ENCODE results near the gene CTNNBIP1. TPM values are rescaled to one million over a fixed set of nuclear protein-coding genes. Genes with fewer than 3 reads are reported as not detected.

CTNNBIP1 gene
- total RNA-seq, 1 experiment from 2014 or later = 31.3 TPM

- Histone ChIP-seq H3K9me2 (ENCODE audit: insufficient read depth) (no peaks in the 10 kb centered on the region), H2AFZ (ENCODE audit: low read depth, low read length, poor library complexity, severe bottlenecking) (no peak overlapping the region), H3K9me3 (ENCODE audit: control insufficient read depth in 1 of 2, insufficient read depth in 1 of 2, low read depth in 1 of 2, low read length in 2 of 2) (no peaks in the 10 kb centered on the region), H3K79me2 (ENCODE audit: insufficient read depth, low read length) (no peaks in the 10 kb centered on the region), H3K4me1 (ENCODE audit: control insufficient read depth in 1 of 2, insufficient read depth in 2 of 2, low read length in 2 of 2) (peaks cover 15 to 38% of the 10 kb centered on the region in 2 experiments), H3K27ac (ENCODE audit: low read depth, low read length) (no peak overlapping the region), H3K4me2 (ENCODE audit: low read length) (no peak overlapping the region), H4K20me1 (ENCODE audit: insufficient read depth) (no peaks in the 10 kb centered on the region), H3K4me3 (replicated peaks in 1 of 2; ENCODE audit: low read depth in 1 of 2, low read length in 2 of 2) (no peak overlapping the region), H3K36me3 (ENCODE audit: control insufficient read depth in 1 of 2, insufficient read depth in 2 of 2, low read length in 2 of 2) (no peaks in the 10 kb centered on the region), H3K9ac (ENCODE audit: low read length) (no peak overlapping the region), H3K27me3 (ENCODE audit: insufficient read depth, low read length) (no peaks in the 10 kb centered on the region)
- BruUV-seq (replicated peaks) = no TSS peak
- CTCF ChIA-PET = no interaction called here
- RAD21 ChIA-PET (ENCODE audit: low non-redundant PET in 1 of 2, low total read pairs in 2 of 2, uncharacterized antibody in 2 of 2, unreplicated experiment in 2 of 2) = no interaction called here
- no peak for TF ChIP-seq JUND (IDR thresholded peaks at IDR 0.05)
- POLR2A ChIA-PET = no interaction called here
- intact Hi-C loops (cut with micrococcal nuclease) = no loop called here
- DNase-seq (ENCODE audit: low read depth, low spot score) (no peak), ATAC-seq (no peak)
These were observed 26.3 kb downstream of the CTNNBIP1 start for GRCh38 chr1:9883585-9884449.

GRCh38 chr1:9882945-9883303 lies 27.1 kb downstream of the CTNNBIP1 start:
- intact Hi-C loops (cut with micrococcal nuclease) = no loop called here
- Histone ChIP-seq H3K79me2 (ENCODE audit: insufficient read depth, low read length) (no peaks in the 10 kb centered on the region), H3K9ac (ENCODE audit: low read length) (no peak overlapping the region), H3K27me3 (ENCODE audit: insufficient read depth, low read length) (no peaks in the 10 kb centered on the region), H3K27ac (ENCODE audit: low read depth, low read length) (no peak overlapping the region), H2AFZ (ENCODE audit: low read depth, low read length, poor library complexity, severe bottlenecking) (no peak overlapping the region), H3K36me3 (ENCODE audit: control insufficient read depth in 1 of 2, insufficient read depth in 2 of 2, low read length in 2 of 2) (no peaks in the 10 kb centered on the region), H3K4me1 (ENCODE audit: control insufficient read depth in 1 of 2, insufficient read depth in 2 of 2, low read length in 2 of 2) (peaks cover 19 to 42% of the 10 kb centered on the region in 2 experiments), H3K4me3 (replicated peaks in 1 of 2; ENCODE audit: low read depth in 1 of 2, low read length in 2 of 2) (no peak overlapping the region), H3K4me2 (ENCODE audit: low read length) (no peak overlapping the region), H3K9me2 (ENCODE audit: insufficient read depth) (no peaks in the 10 kb centered on the region), H4K20me1 (ENCODE audit: insufficient read depth) (no peaks in the 10 kb centered on the region), H3K9me3 (ENCODE audit: control insufficient read depth in 1 of 2, insufficient read depth in 1 of 2, low read depth in 1 of 2, low read length in 2 of 2) (no peaks in the 10 kb centered on the region)
- ChIA-PET RAD21 (ENCODE audit: low non-redundant PET in 1 of 2, low total read pairs in 2 of 2, uncharacterized antibody in 2 of 2, unreplicated experiment in 2 of 2) (no interaction called here), CTCF (no interaction called here), POLR2A (no interaction called here)
- DNase-seq (ENCODE audit: low read depth, low spot score) (no peak), ATAC-seq (no peak)
- BruUV-seq (replicated peaks) = no TSS peak
- no peak for TF ChIP-seq ELF1 (IDR thresholded peaks at IDR 0.05; ENCODE audit: borderline replicate concordance, low read depth)
- no peak for TF ChIP-seq EZH2phosphoT487 (IDR thresholded peaks at IDR 0.05; ENCODE audit: borderline replicate concordance)
- TF ChIP-seq RAD21 (IDR thresholded peaks at IDR 0.05; ENCODE audit: low read depth) = no peak
- TF ChIP-seq ZNF274 (IDR thresholded peaks at IDR 0.05; ENCODE audit: low read depth, low read length) = no peak
- TF ChIP-seq CEBPB (IDR thresholded peaks at IDR 0.05; ENCODE audit: low read depth) = no peak
- TF ChIP-seq POLR2A (IDR thresholded peaks at IDR 0.05; ENCODE audit: borderline replicate concordance, extremely low read depth, insufficient read depth, insufficient read length) = no peak
- no peak for TF ChIP-seq REST (IDR thresholded peaks at IDR 0.05; ENCODE audit: low read depth)
- TF ChIP-seq POLR2AphosphoS5 (IDR thresholded peaks at IDR 0.05; ENCODE audit: low read depth, low read length) = no peak
- TF ChIP-seq TCF7L2 (IDR thresholded peaks at IDR 0.05; ENCODE audit: borderline replicate concordance, extremely low read depth, insufficient read depth, insufficient read length) = no peak
- TF ChIP-seq SIN3A (IDR thresholded peaks at IDR 0.05; ENCODE audit: low read depth) = no peak
- TF ChIP-seq SP1 (IDR thresholded peaks at IDR 0.05; ENCODE audit: low read depth) = no peak
- no peak for TF ChIP-seq SRF (IDR thresholded peaks at IDR 0.05; ENCODE audit: low read depth)
- no peak for TF ChIP-seq ATF3 (IDR thresholded peaks at IDR 0.05)
- TF ChIP-seq FOSL1 (IDR thresholded peaks at IDR 0.05; ENCODE audit: low read depth) = no peak
- TF ChIP-seq, protein P1, sequence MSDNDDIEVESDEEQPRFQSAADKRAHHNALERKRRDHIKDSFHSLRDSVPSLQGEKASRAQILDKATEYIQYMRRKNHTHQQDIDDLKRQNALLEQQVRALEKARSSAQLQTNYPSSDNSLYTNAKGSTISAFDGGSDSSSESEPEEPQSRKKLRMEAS (IDR thresholded peaks at IDR 0.05) = no peak

All from HCT116 (cell line).